HTR-8/SVneo (cell line): ENCODE results near the gene CD2AP.

ENCODE experiments used
- DNase-seq: peaks from one replicate; pipeline ENCODE4 v3.0.0; 2011; ENCODE audit warnings: low spot score, mixed read lengths; ENCODE audit not compliant: insufficient read length
- FAIRE-seq: peaks from 2 replicates; lab custom pipeline; 2011; peaks lifted over from hg19 to GRCh38; lab: Jason Lieb, UNC

Gene CD2AP

DNA sequence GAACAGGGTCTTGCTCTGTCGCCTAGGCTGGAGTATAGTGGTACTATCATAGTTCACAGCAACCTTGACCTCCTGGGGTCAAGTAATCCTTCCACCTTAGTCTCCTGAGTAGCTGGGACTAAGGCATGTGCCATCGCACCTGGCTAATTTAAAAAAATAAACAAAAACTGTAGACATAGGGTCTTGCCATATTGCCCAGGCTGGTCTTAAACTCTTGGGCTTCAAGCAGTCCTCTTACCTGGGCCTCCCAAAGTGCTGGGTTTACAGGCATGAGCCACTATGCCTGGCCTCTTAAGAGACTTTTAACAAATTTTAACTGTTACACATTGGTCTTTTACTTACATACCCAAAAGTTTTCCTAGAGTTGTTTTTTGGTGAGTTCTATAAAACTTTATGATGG, 12.4 kb downstream of the CD2AP start:
- DNase-seq (no peak), FAIRE-seq (no peak)

DNA sequence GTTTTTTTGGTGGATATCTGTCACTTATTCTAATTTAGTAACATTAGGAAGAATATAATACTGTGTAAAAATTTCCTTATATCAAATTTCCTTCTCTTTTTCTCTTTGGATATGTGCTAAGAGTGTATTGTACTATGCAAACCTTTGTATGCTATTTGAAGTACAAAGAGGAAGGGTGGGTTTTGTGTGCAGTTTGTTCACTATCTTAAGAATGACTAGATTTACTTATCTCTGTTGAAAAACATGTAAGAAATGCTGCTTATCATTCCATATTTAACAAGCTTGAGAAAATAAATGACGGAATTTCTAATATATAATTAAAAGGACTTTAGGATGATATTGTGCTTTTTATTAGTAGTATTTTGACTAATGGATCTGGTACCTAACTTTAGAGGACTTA, 13.1 kb downstream of the CD2AP start:
- FAIRE-seq = no peak
- no peak for DNase-seq

DNA sequence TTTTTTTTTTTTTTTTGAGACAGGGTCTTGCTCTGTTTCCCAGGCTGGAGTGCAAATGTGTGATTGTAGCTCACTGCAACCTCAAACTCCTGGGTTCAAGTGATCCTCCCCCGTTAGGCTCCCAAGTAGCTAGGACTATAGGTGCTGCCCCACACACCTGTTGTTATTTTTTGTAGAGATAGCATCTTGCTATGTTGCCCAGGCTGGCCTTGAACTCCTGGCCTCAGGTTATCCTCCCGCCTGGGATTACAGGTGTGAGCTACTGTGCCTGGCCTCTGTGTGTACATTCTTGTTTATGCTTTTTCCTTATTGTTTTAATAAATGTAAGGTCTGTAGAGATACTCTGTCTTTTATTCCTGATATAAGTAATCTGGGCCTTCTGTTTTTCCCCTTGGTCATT, 14.8 kb downstream of the CD2AP start:
- FAIRE-seq = no peak

DNA sequence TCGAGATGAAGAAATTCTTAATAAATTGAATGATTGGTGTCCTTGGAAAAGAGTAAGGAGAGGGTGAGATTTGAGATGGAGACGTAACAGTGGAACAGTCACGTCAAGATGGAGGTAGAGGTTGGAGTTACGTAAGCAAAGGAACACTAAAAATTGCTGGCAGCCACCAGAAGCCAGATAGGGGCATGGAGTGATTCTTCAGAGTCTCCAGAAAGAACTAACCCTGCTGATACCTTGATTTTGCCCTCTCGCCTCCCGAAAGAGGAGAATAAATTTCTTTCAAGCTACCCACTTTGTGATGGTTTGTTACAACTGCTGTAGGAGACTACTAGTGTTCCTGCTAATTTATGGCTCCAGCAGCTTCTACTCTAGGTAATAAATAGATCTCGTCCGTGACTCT, 17.6 kb downstream of the CD2AP start:
- no peak for DNase-seq
- no peak for FAIRE-seq

More for the DNA sequence above, 14.8 kb downstream of the CD2AP start:
- DNase-seq = no peak

DNA sequence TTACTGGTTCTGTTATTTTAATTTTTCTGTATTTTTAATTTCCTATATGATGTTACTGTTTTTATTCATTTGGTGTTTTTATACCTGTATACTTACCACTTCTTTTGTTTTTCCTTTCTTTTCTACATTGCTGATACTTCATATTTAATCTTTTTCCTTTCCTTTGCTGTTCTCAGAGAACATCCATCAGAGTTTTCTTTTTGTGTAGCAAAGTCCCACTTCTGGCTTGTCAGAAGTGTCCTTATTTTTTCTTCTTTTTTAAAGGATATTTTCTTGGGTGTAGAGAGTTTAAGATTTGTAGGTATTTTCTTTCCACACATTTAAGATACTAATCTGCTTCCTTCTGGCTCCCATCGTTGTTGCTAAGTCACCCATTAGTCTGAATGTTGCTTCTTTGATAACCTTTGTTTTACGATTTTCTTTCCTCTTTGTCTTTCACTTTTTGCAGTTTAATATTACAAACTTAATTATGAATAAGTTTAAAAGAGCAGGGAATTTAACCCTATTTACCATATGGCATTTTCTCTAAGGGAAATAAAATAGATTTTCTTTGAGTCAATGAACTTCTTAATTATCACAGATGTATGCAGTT, 18.5 kb downstream of the CD2AP start:
- DNase-seq (no peak), FAIRE-seq (no peak)

DNA sequence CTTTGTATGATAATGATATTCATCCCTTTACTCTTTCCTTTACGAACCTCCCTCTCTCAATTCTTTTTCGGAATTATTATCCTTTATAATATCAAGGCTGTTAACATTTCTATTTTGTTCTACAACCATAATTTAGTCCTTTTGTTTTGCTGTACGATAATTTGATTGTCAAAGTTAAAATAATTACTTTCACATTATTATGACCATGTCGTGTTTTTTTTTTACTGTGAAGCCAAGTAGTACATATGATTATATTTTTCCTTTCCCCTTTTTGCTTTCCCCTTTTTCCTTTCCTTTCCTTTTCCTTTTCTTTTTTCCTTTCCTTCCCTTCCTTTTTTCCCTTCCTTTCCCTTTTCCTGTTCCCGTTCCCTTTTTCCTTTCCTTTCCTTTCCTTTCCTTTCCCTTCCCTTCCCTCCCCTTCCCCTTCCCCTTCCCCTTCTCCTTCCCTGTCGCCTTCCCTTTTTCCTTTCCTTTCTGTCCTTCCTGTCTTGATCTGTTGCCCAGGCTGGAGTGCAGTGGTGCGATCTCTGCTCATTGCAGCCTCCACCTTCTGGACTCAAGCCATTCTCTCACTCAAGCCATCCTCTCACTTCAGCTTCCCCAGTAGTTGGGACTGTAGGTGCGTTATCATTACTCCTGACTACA, 19.5 kb downstream of the CD2AP start:
- FAIRE-seq (no peak), DNase-seq (no peak)

DNA sequence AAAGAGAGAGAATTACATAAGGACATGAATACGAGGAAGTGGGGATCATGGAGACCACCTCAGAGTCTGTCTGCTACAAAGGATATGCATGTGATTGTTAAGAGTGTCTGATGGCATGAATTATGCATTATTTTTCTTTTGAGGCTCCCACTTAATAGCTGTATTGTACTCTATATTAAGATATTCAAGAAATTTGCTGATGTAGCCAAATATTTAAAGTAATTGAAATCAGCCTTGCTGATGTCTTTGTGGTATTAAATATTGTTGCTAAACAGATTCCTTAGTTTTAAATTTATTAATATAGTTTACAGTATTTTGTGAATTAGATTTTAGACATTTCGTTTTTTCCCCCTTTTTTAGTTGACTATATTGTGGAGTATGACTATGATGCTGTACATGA, 25.3 kb downstream of the CD2AP start:
- no peak for FAIRE-seq

DNA sequence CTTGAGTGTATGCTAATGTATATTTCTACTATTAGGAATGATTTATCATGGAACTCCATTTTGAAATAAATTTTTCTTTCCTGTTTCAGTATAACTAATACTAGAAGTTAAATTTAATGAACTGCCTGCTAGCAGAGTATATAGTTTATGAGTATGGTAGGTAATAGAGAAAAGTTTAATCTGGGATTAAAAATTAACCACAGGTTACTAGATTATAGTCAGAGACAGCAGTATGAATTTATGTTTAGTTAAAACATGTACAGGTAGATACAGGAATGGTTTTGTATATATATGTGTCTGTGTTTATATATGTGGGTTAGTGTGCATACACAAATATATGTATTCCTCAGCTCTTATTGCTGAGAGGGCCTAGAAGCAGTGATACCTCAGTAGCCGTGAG, 32.3 kb downstream of the CD2AP start:
- FAIRE-seq = no peak
- no peak for DNase-seq

More for the DNA sequence above, 25.3 kb downstream of the CD2AP start:
- no peak for DNase-seq

DNA sequence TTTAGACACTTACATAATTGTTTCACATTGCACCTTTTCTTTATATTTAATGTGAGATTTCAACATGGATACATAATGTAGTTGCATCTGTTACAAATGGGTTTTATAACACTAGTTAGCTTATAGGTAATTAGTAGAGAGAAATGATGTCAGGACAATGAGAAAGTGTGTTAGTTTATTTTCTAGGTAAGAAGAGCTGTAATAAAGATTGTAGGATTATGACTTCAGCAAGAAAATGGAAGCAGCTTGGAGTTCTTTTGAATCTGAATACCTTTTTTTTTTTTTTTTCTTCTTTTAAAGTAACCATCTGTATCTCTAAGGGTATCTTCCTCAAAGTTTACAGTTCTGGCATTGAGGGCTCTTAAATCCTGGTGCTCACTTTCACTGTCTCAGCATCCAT, 35.3 kb downstream of the CD2AP start:
- DNase-seq (no peak), FAIRE-seq (no peak)

DNA sequence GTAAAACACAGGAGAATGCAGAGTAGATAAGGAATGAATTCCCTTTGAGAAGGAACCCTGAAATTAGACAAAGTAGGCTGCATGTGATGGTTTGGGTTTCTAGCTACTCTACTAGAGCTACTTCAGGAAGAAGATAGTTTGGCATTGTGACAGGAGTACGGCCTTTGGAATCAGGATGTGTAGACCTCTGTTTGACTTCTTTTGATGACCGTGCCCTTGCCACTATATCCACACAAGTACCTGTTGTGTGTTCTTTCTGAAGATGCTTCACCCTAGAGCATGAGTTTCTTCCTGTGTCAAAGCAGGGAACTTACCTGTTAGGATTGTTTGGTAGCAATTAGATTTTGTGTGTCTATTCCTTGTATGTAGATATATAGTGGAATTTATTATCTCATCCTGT, 41.7 kb downstream of the CD2AP start:
- DNase-seq = no peak
- no peak for FAIRE-seq

DNA sequence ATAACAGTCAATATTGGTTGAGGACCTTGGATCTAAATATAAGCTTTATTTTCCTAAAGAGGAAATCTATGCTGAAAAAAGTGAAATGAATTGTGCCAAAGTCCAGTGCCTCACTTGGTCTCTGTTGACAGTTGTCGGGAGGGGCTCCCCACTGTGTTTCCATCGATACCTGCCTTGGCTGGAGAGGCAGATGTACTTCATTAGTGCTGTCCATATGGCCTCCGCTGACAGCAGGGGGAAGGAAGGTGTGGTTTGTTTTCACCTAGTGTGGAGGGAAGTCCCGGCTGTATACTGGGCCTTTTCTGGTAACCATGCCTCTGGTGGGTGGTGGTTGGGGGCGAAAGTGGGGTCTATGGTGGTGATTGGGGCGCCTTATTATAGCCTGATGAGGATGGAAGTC, 42.7 kb downstream of the CD2AP start:
- FAIRE-seq (no peak), DNase-seq (no peak)

DNA sequence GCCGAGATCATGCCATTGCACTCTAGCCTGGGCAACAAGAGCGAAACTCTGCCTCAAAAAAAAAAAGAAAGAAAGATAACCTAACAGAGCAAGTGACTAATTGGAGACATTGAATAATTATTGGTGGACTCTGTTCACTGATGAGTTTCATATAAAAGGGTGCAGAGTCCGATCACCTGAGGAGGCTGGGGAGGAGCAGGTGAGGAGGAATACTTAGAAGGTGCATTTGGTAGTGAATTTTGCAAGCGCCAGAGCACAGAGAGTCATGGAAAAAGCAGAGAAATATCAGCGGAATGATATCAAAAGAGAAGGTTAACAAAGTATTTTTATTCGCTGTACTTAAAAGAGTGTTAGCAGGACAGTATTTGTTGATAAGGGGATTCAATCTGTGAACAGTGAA, 44.4 kb downstream of the CD2AP start:
- FAIRE-seq (no peak), DNase-seq (no peak)

DNA sequence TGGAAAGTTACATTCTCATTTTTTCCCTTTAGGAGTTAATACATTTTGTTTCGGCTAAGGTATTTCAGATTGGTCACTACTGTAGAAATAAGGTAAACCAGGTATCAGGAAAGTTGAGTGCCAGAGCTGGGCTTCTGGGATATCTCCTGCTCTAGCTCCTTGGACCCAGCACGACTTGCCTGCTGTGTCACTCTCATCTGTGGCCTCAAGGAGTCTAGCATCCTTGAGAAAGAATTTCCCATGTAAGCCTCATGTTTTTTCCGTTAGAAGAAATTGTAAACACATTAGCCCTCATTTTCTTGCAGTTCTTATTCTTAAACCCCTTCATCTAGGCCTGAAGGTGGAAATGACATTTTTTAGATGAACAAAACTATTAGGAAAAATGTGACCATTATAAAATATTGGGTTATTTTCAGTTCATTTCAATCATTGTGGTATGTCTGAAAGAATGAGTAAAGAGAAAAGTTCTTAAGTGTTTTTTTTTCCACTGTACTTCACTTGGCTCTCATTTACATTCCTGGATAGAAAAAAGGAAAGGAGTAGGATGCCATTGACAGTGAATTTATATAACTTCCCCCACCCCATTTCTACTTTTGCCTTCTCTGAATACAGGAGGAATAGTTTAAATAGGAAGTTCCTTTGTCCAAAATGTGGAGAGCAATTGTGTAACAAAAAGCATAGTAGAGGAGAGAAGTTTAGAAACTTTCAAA, 46.7 kb downstream of the CD2AP start:
- FAIRE-seq (no peak), DNase-seq (no peak)

DNA sequence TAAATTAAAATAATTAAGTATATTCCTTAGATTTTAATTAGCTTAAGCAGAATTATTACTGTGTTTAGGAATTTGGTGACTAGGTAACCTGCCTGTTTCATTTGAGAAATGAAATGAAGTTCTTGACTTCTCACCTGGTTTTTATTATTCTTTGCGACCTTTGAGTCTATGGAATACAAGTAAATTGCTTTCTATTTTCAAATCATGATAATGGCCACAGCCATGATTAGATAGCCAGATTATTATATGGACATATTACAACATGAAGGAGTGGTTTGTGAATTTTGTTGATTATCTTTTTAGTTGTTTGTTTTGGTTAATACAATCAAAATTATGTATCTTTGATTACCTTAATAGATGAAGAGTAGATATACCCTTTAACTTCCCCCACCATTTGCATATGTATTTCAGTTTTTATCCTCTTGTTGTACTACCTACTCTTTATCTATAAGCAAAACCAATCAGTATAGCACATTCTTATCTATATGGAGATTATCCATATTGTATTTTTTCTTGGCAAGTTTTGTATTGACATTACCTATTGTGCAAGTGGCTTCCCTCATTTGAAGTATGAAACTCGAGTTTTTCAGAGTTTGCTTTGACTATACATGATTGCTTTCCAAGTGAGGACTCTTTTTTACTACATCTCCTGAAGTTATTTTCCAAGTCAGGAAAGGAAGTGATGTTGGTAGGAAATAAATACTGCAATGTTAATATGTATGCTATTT, 47.9 kb downstream of the CD2AP start:
- FAIRE-seq = no peak
- DNase-seq = no peak

DNA sequence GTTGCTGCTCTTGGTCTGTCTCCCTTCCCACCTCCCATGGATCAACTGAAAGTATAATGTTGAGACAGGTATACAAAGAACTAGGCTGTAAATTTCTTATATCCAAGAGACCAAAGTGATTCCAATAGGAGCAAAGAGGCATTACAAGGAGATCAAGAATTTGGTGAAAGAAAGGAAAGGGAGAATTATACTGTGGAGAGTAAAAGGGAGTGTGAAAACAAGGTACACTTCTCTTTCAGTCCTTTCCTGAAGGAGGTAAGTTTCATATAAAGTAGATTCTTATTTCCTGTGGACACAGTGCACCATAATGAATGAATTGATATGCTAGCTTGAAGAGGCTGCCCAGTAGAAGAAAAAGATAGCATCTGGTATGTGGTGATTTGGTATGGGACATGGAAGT, 49.7 kb downstream of the CD2AP start:
- FAIRE-seq = no peak

DNA sequence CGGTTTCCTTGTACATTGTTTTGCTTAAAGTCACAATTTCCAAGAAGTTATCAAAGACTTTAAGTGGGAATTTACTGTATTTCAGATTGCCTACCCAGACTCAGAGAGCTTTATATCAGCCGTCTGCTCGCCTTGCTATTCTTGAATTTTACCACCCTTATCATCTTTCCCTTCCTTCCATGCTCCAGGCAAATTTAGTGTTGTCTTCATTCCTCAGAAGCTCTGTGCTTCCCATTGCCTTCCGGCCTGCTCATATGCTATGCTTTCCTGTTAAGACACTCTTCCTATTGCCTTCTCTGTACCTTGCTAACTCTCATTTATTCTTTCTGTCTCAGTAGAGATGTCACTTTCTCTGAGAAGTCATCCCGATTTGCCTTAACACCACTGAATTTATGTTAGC, 52.1 kb downstream of the CD2AP start:
- DNase-seq = no peak
- no peak for FAIRE-seq

More for the DNA sequence above, 49.7 kb downstream of the CD2AP start:
- DNase-seq = no peak

DNA sequence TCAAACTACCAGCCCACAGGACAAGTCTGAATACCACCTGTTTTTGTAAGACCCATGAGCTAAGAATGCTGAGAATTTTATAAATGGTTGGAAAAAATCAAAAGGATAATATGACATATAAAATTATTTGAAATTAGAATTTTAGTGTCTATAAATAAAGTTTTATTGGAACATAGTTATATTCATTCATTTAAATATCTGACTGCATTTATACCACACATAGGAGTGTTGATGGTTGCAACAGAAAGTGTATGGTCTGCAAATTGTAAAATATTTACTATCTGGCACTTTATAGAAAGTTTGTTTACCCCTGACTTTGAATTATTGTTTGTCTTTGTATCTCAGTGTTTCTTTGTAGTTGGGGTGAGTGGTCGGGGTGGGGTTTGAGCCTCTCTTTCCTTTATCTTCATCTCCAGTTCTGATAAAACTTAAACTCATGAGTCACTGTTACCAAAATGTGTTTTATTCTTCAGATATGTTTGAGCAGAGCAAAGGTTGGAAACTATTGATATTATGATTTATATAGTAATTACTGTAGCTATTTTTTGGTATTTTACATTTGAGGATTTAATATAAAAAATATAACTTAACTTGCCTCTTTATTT, 55.5 kb downstream of the CD2AP start:
- FAIRE-seq (no peak), DNase-seq (no peak)

DNA sequence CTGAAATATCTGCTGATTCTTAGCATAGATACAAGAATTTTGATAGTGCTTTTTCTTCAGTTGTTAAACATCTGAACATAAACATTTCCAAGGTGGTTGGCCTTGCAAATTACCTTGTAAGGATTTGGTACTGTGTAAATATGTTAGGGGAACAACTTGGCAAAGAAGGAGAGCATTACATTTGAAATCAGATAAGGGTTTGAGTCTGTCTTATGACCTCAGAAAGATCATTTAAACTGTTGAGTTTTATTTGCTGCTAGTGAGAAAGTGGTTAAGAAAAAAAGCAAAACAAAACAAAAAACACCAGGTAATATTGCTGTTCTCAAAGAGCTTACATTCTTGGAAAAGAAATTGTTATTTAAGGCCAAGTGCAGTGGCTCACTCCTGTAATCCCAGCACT, 56.5 kb downstream of the CD2AP start:
- DNase-seq = no peak

DNA sequence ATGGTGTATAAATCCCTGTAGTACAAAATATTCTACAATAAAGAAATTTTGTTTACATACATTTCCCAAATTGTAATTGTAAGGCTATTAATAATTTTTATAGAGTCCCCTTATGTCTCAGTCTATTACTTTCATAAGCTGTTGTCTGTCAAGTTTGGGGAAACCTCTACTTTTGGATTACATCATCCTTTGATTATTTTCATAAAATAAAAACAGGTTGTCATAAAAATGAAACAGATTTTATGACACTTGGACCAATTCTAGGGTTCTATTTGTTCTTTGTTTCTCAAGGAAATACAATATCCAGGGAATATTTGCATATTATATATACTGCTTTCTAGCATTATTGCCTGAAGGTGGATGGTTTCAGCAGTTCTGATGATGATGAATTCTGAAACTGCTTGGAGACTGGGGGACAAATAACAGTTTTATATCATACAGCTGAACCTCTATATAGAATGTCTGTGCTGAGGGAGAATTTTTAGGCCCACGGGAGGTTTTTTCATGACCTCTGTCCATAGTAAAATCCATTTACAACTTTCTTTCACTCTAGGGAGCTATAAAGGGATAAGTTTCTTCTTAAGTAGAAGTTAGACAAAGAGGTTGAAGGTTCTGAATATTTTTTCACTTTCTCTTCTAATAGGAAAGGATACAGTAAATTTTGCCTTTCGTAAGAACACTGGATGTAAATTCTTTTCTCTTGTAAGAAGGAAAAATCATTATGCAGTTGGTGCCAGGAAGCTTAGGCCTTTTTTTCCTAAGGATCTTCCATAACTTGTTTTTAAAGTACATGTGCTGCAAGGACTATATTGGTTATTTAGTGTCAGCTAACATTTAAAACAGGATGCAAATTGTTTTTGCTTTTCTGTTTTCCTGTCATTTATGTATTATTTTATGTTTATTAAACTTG, 58.0 kb downstream of the CD2AP start:
- FAIRE-seq = no peak

More for the DNA sequence above, 56.5 kb downstream of the CD2AP start:
- no peak for FAIRE-seq

More for the DNA sequence above, 58.0 kb downstream of the CD2AP start:
- DNase-seq = no peak
